NCI-H2107 treated with DMSO at 0.1 percent for 48 hours (cell line): ENCODE measurements around the gene CRAT.

Experiments
- DNase-seq: peaks from one replicate; lab custom pipeline; 2025; ENCODE audit not compliant: unreplicated experiment; lab: John Stamatoyannopoulos, UW

CRAT gene

DNA sequence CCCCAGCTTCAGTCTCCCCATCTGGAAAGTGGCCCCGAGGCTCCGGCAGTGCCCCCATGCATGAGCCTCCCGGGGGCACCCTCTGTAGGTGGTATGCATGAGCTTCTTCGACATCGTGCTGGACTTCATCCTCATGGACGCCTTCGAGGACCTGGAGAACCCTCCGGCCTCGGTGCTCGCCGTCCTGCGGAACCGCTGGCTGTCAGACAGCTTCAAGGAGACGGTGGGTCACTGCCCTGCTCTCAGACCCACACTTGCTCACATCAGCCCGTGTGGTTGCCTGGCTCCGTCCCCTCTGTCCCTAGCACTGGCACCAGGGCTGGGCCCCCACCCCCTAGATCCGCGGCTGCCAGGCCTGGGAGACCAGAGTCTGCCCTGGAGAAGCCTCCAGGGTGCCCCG lies 42.5 kb downstream of the CRAT start:
- no peak for DNase-seq

DNA sequence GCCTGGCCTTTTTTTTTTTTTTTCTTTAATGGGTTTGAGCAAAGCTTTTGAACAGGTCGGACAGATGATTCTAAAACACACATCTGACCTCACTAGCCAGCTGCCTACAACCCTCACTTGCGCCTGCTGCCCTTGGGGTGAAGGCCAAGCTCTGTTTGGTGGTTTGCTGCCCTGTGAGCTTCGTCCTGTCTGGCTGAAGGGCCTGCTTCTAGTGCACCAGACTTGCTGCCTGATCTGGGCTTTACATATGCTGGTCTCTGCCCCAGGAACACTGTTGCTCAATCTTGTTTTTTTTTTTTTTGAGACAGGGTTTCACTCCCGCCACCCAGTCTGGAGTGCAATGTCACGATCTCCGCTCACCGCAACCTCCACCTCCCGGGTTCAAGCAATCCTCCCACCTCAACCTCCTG lies 46.1 kb downstream of the CRAT start:
- DNase-seq: no peak

- DNase-seq: no peak
These were observed 47.5 kb downstream of the CRAT start for GRCh38 chr9:129063061-129063460.

GRCh38 chr9:129060991-129061390 lies 49.6 kb downstream of the CRAT start:
- no peak for DNase-seq

- no peak for DNase-seq
These were observed 50.5 kb downstream of the CRAT start for GRCh38 chr9:129059796-129060785.

DNA sequence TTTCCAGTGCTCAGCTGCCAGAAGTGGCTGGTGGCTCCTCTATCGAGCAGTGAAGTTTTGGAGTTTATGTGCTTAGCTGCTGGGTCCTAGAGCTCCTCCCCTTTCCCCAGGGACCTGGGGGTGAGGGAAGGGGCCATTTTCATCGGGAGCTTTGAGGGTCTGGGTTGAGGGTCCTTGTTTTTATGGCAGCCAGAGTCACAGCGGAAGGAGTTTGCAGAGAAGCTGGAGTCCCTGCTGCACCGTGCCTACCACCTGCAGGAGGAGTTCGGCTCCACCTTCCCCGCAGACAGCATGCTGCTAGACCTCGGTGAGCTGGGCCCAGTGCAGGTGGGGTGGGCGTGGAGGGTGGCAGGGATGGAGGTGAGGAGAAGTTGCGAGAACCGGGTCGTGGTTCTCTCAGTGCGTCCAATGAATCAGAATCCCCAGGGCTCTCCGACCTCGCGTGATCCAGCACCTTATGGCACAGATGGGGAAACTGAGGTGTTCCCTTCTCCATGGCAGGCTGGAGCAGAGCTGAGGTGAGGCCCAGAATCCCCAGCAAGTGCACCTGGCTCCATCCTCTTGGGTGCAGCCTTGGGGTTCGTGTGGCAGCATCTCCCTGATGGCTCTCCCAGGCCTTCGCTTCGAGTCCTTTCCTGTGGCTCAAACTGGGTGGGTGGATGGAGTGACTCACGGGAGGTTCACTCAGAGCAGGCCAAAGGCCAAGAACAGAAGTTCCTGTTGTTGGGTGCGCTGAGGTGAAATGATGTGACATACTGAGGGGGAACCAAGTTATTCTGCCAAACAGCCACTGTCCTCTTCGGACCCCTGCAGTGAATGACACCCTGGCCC lies 51.4 kb downstream of the CRAT start:
- no peak for DNase-seq

DNA sequence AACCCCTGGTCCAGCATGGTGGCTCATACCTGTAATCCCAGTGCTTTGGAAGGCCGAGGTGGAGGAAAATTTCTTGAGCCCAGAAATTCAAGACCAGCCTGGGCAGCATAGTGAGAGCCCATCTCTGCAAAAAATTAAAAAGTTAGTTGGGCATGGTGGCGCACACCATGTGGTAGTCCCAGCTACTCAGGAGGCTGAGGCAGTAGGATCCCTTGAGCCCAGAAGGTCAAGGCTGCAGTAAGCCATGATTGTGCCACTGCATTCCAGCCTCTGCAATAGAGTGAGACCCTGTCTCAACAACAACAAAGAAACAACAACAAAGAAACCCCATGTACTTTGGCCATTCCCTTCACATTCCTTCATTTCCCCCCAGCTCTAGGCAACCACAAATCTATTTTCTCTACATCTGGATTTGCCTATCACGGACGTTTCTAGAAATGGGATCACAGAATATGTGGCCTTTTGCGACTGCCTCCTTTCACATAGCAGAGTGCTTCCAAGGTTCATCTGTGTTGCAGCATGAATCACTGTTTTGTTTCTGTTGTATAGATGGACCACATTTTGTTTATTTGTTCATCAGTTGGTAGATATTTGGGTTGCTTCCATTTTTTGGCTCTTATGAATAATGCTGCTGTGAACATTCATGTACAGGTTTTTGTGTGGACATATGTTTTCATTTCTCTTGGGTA lies 56.3 kb downstream of the CRAT start:
- DNase-seq: no peak

DNA sequence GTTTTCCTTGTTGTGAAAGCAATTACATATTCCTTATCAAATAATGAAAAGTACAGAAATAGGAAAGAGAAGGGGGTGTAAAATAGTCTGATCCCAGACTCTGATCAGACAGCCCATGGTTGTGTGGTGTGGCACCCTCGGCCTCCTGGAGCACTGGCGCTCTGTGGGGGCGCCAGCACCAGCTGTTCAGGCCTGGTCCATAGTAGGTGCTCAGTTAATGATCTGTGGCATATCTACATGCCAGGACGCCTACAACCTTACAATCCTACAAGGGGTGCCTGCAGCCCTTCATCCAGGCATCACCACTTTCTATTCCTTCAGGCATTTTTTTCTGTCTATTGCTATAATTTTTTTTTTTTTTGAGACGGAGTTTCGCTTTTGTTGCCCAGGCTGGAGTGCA lies 57.6 kb downstream of the CRAT start:
- no peak for DNase-seq

- no peak for DNase-seq
These were observed 58.0 kb downstream of the CRAT start for GRCh38 chr9:129052592-129052991.
